HCT116 (cell line): Measurements from ENCODE around the gene APAF1. TPM values are rescaled to one million over a fixed set of nuclear protein-coding genes. Genes with fewer than 3 reads are reported as not detected.

Experiments used
- ATAC-seq: fragments of 200-7000 bp; cut with Tn5 transposase; 2 replicates; pipeline ENCODE4 v1.9.1; 2020; ENCODE audit warnings: mild to moderate bottlenecking, moderate library complexity
- BruUV-seq: library from RNA; stranded (reverse); fragments of 400-500 nt; replicated peaks from 2 replicates; lab custom pipeline; 2021; lab: Mats Ljungman, UMichigan
- CTCF ChIA-PET: fragments of 300-600 bp; sonication (Branson Sonifier 250); formaldehyde crosslinking; loops from one replicate; lab custom pipeline; 2021; ENCODE audit warnings: antibody characterized with exemption; lab: Charles Lee
- POLR2A ChIA-PET: fragments of 300-600, 350-600 bp; sonication (Branson Sonifier 250); formaldehyde crosslinking; loops from one replicate; lab custom pipeline; 2021; ENCODE audit warnings: antibody characterized with exemption; lab: Charles Lee
- RAD21 ChIA-PET, 2 experiments: fragments of 300-600 bp; sonication (Branson Sonifier 250); formaldehyde crosslinking; loops; one replicate each; lab custom pipeline; 2023; ENCODE audit warnings: low total read pairs in 2 of 2; ENCODE audit not compliant: uncharacterized antibody in 2 of 2, unreplicated experiment in 2 of 2, low non-redundant PET in 1 of 2; lab: Charles Lee
- DNase-seq: peaks from one replicate; pipeline ENCODE4 v3.0.0-alpha.2; 2010; ENCODE audit warnings: low read depth, low spot score
- H2AFZ ChIP-seq: fragments of 200-600 bp; shearing (Covaris generic), sonication (generic); 2 replicates; pipeline ENCODE4 v1.6.1; 2017; ENCODE audit warnings: low read depth, mixed run types, mixed read lengths, antibody characterized with exemption, low read length; ENCODE audit not compliant: poor library complexity, severe bottlenecking
- H3K27ac ChIP-seq: 2 replicates; pipeline ENCODE4 v1.5.1; 2012; ENCODE audit warnings: low read depth, low read length
- H3K27me3 ChIP-seq: fragments of 200-600 bp; sonication (generic); 2 replicates; pipeline ENCODE4 v1.6.1; 2016; ENCODE audit warnings: mixed run types, low read length, mixed read lengths; ENCODE audit not compliant: insufficient read depth
- H3K36me3 ChIP-seq, 2 experiments: fragments of 200-500 bp in 1 of 2; fragments of 200-600 bp in 1 of 2; sonication (Bioruptor generic) in 1 of 2; sonication (generic) in 1 of 2; 2 replicates each; pipeline versions ENCODE4 v1.5.1 to v1.6.1; 2014 to 2016; ENCODE audit warnings: low read length in 2 of 2, inconsistent platforms in 1 of 2, mixed read lengths in 1 of 2, mixed run types in 1 of 2; ENCODE audit not compliant: insufficient read depth in 2 of 2, control insufficient read depth in 1 of 2
- H3K4me1 ChIP-seq, 2 experiments: fragments of 200-600 bp in 1 of 2; sonication (generic) in 1 of 2; 2 replicates each; pipeline versions ENCODE4 v1.5.1 to v1.6.1; 2012 to 2017; ENCODE audit warnings: low read length in 2 of 2, inconsistent platforms in 1 of 2, mild to moderate bottlenecking in 1 of 2, mixed read lengths in 1 of 2, mixed run types in 1 of 2, moderate library complexity in 1 of 2; ENCODE audit not compliant: insufficient read depth in 2 of 2, control insufficient read depth in 1 of 2
- H3K4me2 ChIP-seq: fragments of 200-600 bp; sonication (generic); 2 replicates; pipeline ENCODE4 v1.6.1; 2017; ENCODE audit warnings: mixed run types, low read length, mixed read lengths
- H3K4me3 ChIP-seq, 2 experiments: fragments of 200-600 bp in 1 of 2; sonication (generic) in 1 of 2; replicated peaks in 1 of 2; 2 replicates each; pipeline ENCODE4 v1.5.1; 2011 to 2016; ENCODE audit warnings: low read length in 2 of 2, control low read depth in 1 of 2, low read depth in 1 of 2, mild to moderate bottlenecking in 1 of 2, mixed read lengths in 1 of 2, mixed run types in 1 of 2
- H3K79me2 ChIP-seq: fragments of 200-600 bp; sonication (generic); 2 replicates; pipeline ENCODE4 v1.6.1; 2017; ENCODE audit warnings: mild to moderate bottlenecking, mixed run types, low read length, moderate library complexity, mixed read lengths; ENCODE audit not compliant: insufficient read depth
- H3K9ac ChIP-seq: fragments of 200-600 bp; sonication (generic); 2 replicates; pipeline ENCODE4 v1.6.1; 2016; ENCODE audit warnings: low read length, mixed read lengths
- H3K9me2 ChIP-seq: fragments of 200-600 bp; sonication (generic), shearing (Covaris generic); 2 replicates; pipeline ENCODE4 v1.6.1; 2017; ENCODE audit warnings: mixed run types, mild to moderate bottlenecking, moderate library complexity; ENCODE audit not compliant: insufficient read depth
- H3K9me3 ChIP-seq, 2 experiments: fragments of 200-500 bp in 1 of 2; fragments of 200-600 bp in 1 of 2; sonication (Bioruptor generic) in 1 of 2; sonication (generic) in 1 of 2; 2 replicates each; pipeline ENCODE4 v1.6.1; 2014 to 2017; ENCODE audit warnings: low read length in 2 of 2, mixed read lengths in 2 of 2, inconsistent platforms in 1 of 2, low read depth in 1 of 2, mild to moderate bottlenecking in 1 of 2, mixed run types in 1 of 2, moderate library complexity in 1 of 2; ENCODE audit not compliant: control insufficient read depth in 1 of 2, insufficient read depth in 1 of 2
- H4K20me1 ChIP-seq: fragments of 200-600 bp; sonication (generic), shearing (Covaris generic); 2 replicates; pipeline ENCODE4 v1.6.1; 2017; ENCODE audit warnings: mixed run types, mild to moderate bottlenecking, moderate library complexity; ENCODE audit not compliant: insufficient read depth
- CEBPB ChIP-seq: IDR thresholded peaks from 2 replicates; pipeline ENCODE4 v1.6.1; 2012; ENCODE audit warnings: low read depth
- EGR1 ChIP-seq: IDR thresholded peaks from 2 replicates; pipeline ENCODE4 v1.6.1; 2012; ENCODE audit warnings: low read depth
- ELF1 ChIP-seq: IDR thresholded peaks from 2 replicates; pipeline ENCODE4 v1.6.1; 2012; ENCODE audit warnings: low read depth, borderline replicate concordance
- EZH2 ChIP-seq: fragments of 200-600 bp; sonication (generic); IDR thresholded peaks from 2 replicates; pipeline ENCODE4 v1.6.1; 2017; ENCODE audit warnings: antibody characterized with exemption, mixed run types
- EZH2phosphoT487 ChIP-seq: fragments of 200-600 bp; IDR thresholded peaks from 2 replicates; pipeline ENCODE4 v1.6.1; 2018; ENCODE audit warnings: antibody characterized with exemption, borderline replicate concordance
- FOSL1 ChIP-seq: IDR thresholded peaks from 2 replicates; pipeline ENCODE4 v1.6.1; 2012; ENCODE audit warnings: low read depth
- POLR2A ChIP-seq: IDR thresholded peaks from 2 replicates; pipeline ENCODE4 v1.7.0; 2011; ENCODE audit warnings: borderline replicate concordance; ENCODE audit not compliant: insufficient read depth, insufficient read length; ENCODE audit errors: extremely low read depth
- POLR2AphosphoS5 ChIP-seq: IDR thresholded peaks from 2 replicates; pipeline ENCODE4 v1.6.1; 2011; ENCODE audit warnings: mild to moderate bottlenecking, low read depth, low read length, moderate library complexity
- SIN3A ChIP-seq: IDR thresholded peaks from 2 replicates; pipeline ENCODE4 v1.6.1; 2012; ENCODE audit warnings: low read depth
- SP1 ChIP-seq: IDR thresholded peaks from 2 replicates; pipeline ENCODE4 v1.6.1; 2012; ENCODE audit warnings: low read depth
- SRF ChIP-seq: IDR thresholded peaks from 2 replicates; pipeline ENCODE4 v1.6.1; 2012; ENCODE audit warnings: low read depth
- YY1 ChIP-seq: IDR thresholded peaks from 2 replicates; pipeline ENCODE4 v1.6.1; 2011; ENCODE audit warnings: low read length, low read depth, moderate library complexity, mild to moderate bottlenecking; ENCODE audit not compliant: insufficient replicate concordance; ENCODE audit errors: extremely low read depth
- ZFX ChIP-seq: fragments of 450-650 bp; IDR thresholded peaks from 2 replicates; pipeline ENCODE4 v1.6.1; 2017
- ZNF274 ChIP-seq: fragments of 200-500 bp; sonication (Bioruptor generic); IDR thresholded peaks from 2 replicates; pipeline ENCODE4 v1.6.1; 2014; ENCODE audit warnings: mild to moderate bottlenecking, low read depth, low read length, inconsistent platforms
- intact Hi-C: fragments of 100-400 bp; cut with micrococcal nuclease; formaldehyde crosslinking; loops from 2 replicates; pipeline ENCODE4 v1.10.0; 2022
- total RNA-seq: library from RNA; stranded (reverse); gene quantifications from one replicate; pipeline ENCODE4 v1.2.1, GENCODE V29; 2021; ENCODE audit not compliant: unreplicated experiment
- TF ChIP-seq, protein P1 (sequence below): IDR thresholded peaks from 2 replicates; pipeline ENCODE4 v1.6.1; 2012
- TF ChIP-seq, protein P2 (sequence below), 3 experiments: fragments of 200-600 bp in 1 of 3; sonication (generic) in 1 of 3; IDR thresholded peaks in 2 of 3; conservative IDR thresholded peaks in 1 of 3; 2 replicates each; pipeline ENCODE4 v1.5.1; 2012 to 2017; ENCODE audit warnings: low read depth in 2 of 3, low read length in 2 of 3, antibody characterized with exemption in 1 of 3, borderline replicate concordance in 1 of 3, control low read depth in 1 of 3, mild to moderate bottlenecking in 1 of 3, mixed read lengths in 1 of 3, mixed run types in 1 of 3, moderate library complexity in 1 of 3; ENCODE audit not compliant: insufficient read depth in 1 of 3
- TF ChIP-seq, protein P3 (sequence below): IDR thresholded peaks from 2 replicates; pipeline ENCODE4 v1.6.1; 2011; ENCODE audit warnings: mild to moderate bottlenecking, low read length, moderate library complexity; ENCODE audit not compliant: insufficient replicate concordance; ENCODE audit errors: extremely low read depth
- TF ChIP-seq, protein P4 (sequence below): IDR thresholded peaks from 2 replicates; pipeline ENCODE4 v1.6.1; 2012; ENCODE audit warnings: low read depth
- TF ChIP-seq, protein P5 (sequence below): IDR thresholded peaks from 2 replicates; pipeline ENCODE4 v1.6.1; 2012

The APAF1 gene
- total RNA-seq, 1 experiment from 2014 or later: 13.9 TPM

DNA sequence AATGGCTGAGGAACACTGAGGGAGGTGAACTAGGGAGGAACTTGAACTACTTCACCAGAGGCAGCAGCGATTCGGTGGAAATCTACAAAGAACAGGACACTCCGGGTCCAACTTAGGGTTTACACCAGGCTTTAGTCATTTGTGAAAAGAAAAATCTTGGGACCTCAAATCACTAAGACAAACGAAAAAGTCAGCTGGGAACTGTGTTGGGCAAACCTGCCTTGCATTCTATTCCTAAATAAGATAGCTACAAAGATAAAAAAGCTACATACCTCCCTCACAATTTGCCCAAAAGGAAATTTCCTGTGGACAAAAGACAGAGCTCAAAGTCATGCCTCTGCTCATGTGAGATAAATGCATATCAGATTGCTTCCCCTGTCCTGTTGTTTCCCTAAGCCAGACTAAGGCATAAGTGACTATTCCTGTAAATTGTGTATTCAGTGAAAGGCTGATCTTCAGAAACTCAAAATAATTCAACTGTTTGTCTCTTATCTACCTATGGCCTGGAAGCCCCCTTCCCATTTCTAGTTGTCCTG lies 106.6 kb downstream of the APAF1 start:
- no peak for ATAC-seq
- TF ChIP-seq EZH2phosphoT487 (no peak), FOSL1 (no peak), POLR2AphosphoS5 (no peak), SRF (no peak), ZNF274 (no peak), EZH2 (no peak), EGR1 (no peak), POLR2A (no peak), ELF1 (no peak), SIN3A (no peak), YY1 (no peak), SP1 (no peak), ZFX (no peak), CEBPB (no peak)
- TF ChIP-seq, protein P1, sequence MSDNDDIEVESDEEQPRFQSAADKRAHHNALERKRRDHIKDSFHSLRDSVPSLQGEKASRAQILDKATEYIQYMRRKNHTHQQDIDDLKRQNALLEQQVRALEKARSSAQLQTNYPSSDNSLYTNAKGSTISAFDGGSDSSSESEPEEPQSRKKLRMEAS: no peak
- TF ChIP-seq, protein P2, sequence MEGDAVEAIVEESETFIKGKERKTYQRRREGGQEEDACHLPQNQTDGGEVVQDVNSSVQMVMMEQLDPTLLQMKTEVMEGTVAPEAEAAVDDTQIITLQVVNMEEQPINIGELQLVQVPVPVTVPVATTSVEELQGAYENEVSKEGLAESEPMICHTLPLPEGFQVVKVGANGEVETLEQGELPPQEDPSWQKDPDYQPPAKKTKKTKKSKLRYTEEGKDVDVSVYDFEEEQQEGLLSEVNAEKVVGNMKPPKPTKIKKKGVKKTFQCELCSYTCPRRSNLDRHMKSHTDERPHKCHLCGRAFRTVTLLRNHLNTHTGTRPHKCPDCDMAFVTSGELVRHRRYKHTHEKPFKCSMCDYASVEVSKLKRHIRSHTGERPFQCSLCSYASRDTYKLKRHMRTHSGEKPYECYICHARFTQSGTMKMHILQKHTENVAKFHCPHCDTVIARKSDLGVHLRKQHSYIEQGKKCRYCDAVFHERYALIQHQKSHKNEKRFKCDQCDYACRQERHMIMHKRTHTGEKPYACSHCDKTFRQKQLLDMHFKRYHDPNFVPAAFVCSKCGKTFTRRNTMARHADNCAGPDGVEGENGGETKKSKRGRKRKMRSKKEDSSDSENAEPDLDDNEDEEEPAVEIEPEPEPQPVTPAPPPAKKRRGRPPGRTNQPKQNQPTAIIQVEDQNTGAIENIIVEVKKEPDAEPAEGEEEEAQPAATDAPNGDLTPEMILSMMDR (IDR thresholded peaks at IDR 0.05 in 2 of 3, conservative IDR thresholded peaks at IDR 0.05 in 1 of 3; ENCODE audit: borderline replicate concordance in 1 of 3, insufficient read depth in 1 of 3, low read depth in 2 of 3, low read length in 2 of 3): no peak
- TF ChIP-seq, protein P3, sequence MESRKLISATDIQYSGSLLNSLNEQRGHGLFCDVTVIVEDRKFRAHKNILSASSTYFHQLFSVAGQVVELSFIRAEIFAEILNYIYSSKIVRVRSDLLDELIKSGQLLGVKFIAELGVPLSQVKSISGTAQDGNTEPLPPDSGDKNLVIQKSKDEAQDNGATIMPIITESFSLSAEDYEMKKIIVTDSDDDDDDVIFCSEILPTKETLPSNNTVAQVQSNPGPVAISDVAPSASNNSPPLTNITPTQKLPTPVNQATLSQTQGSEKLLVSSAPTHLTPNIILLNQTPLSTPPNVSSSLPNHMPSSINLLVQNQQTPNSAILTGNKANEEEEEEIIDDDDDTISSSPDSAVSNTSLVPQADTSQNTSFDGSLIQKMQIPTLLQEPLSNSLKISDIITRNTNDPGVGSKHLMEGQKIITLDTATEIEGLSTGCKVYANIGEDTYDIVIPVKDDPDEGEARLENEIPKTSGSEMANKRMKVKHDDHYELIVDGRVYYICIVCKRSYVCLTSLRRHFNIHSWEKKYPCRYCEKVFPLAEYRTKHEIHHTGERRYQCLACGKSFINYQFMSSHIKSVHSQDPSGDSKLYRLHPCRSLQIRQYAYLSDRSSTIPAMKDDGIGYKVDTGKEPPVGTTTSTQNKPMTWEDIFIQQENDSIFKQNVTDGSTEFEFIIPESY: no peak
- TF ChIP-seq, protein P4, sequence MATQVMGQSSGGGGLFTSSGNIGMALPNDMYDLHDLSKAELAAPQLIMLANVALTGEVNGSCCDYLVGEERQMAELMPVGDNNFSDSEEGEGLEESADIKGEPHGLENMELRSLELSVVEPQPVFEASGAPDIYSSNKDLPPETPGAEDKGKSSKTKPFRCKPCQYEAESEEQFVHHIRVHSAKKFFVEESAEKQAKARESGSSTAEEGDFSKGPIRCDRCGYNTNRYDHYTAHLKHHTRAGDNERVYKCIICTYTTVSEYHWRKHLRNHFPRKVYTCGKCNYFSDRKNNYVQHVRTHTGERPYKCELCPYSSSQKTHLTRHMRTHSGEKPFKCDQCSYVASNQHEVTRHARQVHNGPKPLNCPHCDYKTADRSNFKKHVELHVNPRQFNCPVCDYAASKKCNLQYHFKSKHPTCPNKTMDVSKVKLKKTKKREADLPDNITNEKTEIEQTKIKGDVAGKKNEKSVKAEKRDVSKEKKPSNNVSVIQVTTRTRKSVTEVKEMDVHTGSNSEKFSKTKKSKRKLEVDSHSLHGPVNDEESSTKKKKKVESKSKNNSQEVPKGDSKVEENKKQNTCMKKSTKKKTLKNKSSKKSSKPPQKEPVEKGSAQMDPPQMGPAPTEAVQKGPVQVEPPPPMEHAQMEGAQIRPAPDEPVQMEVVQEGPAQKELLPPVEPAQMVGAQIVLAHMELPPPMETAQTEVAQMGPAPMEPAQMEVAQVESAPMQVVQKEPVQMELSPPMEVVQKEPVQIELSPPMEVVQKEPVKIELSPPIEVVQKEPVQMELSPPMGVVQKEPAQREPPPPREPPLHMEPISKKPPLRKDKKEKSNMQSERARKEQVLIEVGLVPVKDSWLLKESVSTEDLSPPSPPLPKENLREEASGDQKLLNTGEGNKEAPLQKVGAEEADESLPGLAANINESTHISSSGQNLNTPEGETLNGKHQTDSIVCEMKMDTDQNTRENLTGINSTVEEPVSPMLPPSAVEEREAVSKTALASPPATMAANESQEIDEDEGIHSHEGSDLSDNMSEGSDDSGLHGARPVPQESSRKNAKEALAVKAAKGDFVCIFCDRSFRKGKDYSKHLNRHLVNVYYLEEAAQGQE: no peak
- TF ChIP-seq, protein P5, sequence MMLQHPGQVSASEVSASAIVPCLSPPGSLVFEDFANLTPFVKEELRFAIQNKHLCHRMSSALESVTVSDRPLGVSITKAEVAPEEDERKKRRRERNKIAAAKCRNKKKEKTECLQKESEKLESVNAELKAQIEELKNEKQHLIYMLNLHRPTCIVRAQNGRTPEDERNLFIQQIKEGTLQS: no peak
- TF ChIP-seq, all 23 proteins: peak for 0
- H3K9me3 ChIP-seq: no peaks in the 10 kb centered on the region
- no peaks in the 10 kb centered on the region for H3K36me3 ChIP-seq
- no peaks in the 10 kb centered on the region for H4K20me1 ChIP-seq
- no peak overlapping the region for H3K4me3 ChIP-seq
- H2AFZ ChIP-seq: no peak overlapping the region
- CTCF ChIA-PET: interaction anchor here (0.9 to 1.2 kb wide), 2 partner anchors 9 to 247 kb away, joined by 3 to 5 read pairs; no protein-coding TSS in a partner anchor
- DNase-seq: no peak
- H3K9me2 ChIP-seq: no peaks in the 10 kb centered on the region
- no peaks in the 10 kb centered on the region for H3K79me2 ChIP-seq
- no peak overlapping the region for H3K27ac ChIP-seq
- intact Hi-C loops: no loop called here
- H3K27me3 ChIP-seq: peaks cover 4% of the 10 kb centered on the region; the same call in 1 of the 2 replicates
- H3K4me1 ChIP-seq: peaks cover 0 to 7% of the 10 kb centered on the region in 2 experiments; a peak in 1 of 4 replicates
- RAD21 ChIA-PET: no interaction called here
- no peak overlapping the region for H3K4me2 ChIP-seq
- H3K9ac ChIP-seq: no peak overlapping the region
- POLR2A ChIA-PET: no interaction called here
- no TSS peak for BruUV-seq
